Stimulated activated CD4-positive, alpha-beta T cell treated with anti-CD3 and anti-CD28 coated beads, Interleukin-12 subunit alpha, Interleukin-12 subunit beta, amount 100 ng/mL, for 48 hours (primary cell): Measurements from ENCODE around the gene OPCML.

Source experiments
- DNase-seq, 3 donors: peaks; one replicate each; pipeline ENCODE4 v3.0.0-alpha.2; 2020; ENCODE audit warnings: low read depth in 2 of 3, low spot score in 1 of 3

OPCML gene

GRCh38 chr11:132464003-132464342 lies 1068.3 kb downstream of the OPCML start:
- DNase-seq, result no peak

GRCh38 chr11:132463295-132464002 lies 1068.9 kb downstream of the OPCML start:
- DNase-seq, result no peak

- DNase-seq, result no peak
Measured at GRCh38 chr11:132459736-132460135, 1072.6 kb downstream of the OPCML start.

- no peak for DNase-seq
Measured at GRCh38 chr11:132457445-132457844, 1074.9 kb downstream of the OPCML start.

- no peak for DNase-seq
Measured at GRCh38 chr11:132456751-132457328, 1075.5 kb downstream of the OPCML start.

GRCh38 chr11:132455044-132455443 lies 1077.3 kb downstream of the OPCML start:
- no peak for DNase-seq

GRCh38 chr11:132453406-132453805 lies 1078.9 kb downstream of the OPCML start:
- DNase-seq, result no peak

GRCh38 chr11:132452616-132453015 lies 1079.7 kb downstream of the OPCML start:
- no peak for DNase-seq

- DNase-seq, result no peak
Measured at GRCh38 chr11:132451942-132452601, 1080.2 kb downstream of the OPCML start.

- DNase-seq, result no peak
Measured at GRCh38 chr11:132450631-132451030, 1081.7 kb downstream of the OPCML start.

GRCh38 chr11:132448334-132448995 lies 1083.8 kb downstream of the OPCML start:
- DNase-seq, result no peak

- DNase-seq, result no peak
Measured at GRCh38 chr11:132447761-132448160, 1084.5 kb downstream of the OPCML start.

GRCh38 chr11:132445859-132446291 lies 1086.4 kb downstream of the OPCML start:
- no peak for DNase-seq

GRCh38 chr11:132444911-132445310 lies 1087.4 kb downstream of the OPCML start:
- no peak for DNase-seq

GRCh38 chr11:132439711-132440255 lies 1092.5 kb downstream of the OPCML start:
- DNase-seq, result no peak

- no peak for DNase-seq
Measured at GRCh38 chr11:132438418-132438817, 1093.9 kb downstream of the OPCML start.

- no peak for DNase-seq
Measured at GRCh38 chr11:132430429-132431062, 1101.8 kb downstream of the OPCML start.

- no peak for DNase-seq
Measured at GRCh38 chr11:132429685-132430084, 1102.6 kb downstream of the OPCML start.

GRCh38 chr11:132427611-132428010 lies 1104.7 kb downstream of the OPCML start:
- no peak for DNase-seq

GRCh38 chr11:132424433-132424832 lies 1107.9 kb downstream of the OPCML start:
- no peak for DNase-seq

- DNase-seq, result no peak
Measured at GRCh38 chr11:132423266-132423665, 1109.0 kb downstream of the OPCML start.
